HepG2 (cell line): ENCODE measurements around the gene KRTAP9-3.
"Not testable (repeated sequence)": the region's sequence is repeated elsewhere in the genome, so short reads cannot be mapped to it uniquely, and the experiment has no call there.

ENCODE experiments used
- AHDC1 ChIP-seq: sonication (generic); formaldehyde crosslinking; IDR thresholded peaks from 2 replicates; pipeline ENCODE4 v1.5.1; 2020; ENCODE audit warnings: mild to moderate bottlenecking, missing genetic modification reagents, borderline replicate concordance
- ARID3A ChIP-seq: IDR thresholded peaks from 2 replicates; pipeline ENCODE4 v1.6.1; 2012; ENCODE audit warnings: low read depth, low read length, improper control_type of control experiment
- CTCF ChIP-seq: sonication (generic); formaldehyde crosslinking; IDR thresholded peaks from 2 replicates; pipeline ENCODE4 v1.5.0; 2020; ENCODE audit warnings: mild to moderate bottlenecking, missing genetic modification reagents, moderate library complexity
- ELF4 ChIP-seq: sonication (generic); formaldehyde crosslinking; IDR thresholded peaks from 2 replicates; pipeline ENCODE4 v1.5.0; 2020; ENCODE audit warnings: missing genetic modification reagents, mild to moderate bottlenecking, moderate library complexity, borderline replicate concordance
- EP300 ChIP-seq, 3 experiments: sonication (generic) in 1 of 3; formaldehyde crosslinking in 1 of 3; IDR thresholded peaks; 2 replicates each; pipeline versions ENCODE4 v1.5.1 to v1.6.1; 2011 to 2020; ENCODE audit warnings: low read depth in 2 of 3, low read length in 2 of 3, borderline replicate concordance in 1 of 3, improper control_type of control experiment in 1 of 3, mild to moderate bottlenecking in 1 of 3, missing genetic modification reagents in 1 of 3, moderate library complexity in 1 of 3
- EZH2 ChIP-seq: conservative IDR thresholded peaks from 2 replicates; pipeline ENCODE4 v1.6.1; 2012; ENCODE audit warnings: mild to moderate bottlenecking, low read depth, low read length, moderate library complexity
- JUNB ChIP-seq: sonication (generic); formaldehyde crosslinking; IDR thresholded peaks from 2 replicates; pipeline ENCODE4 v1.8.0; 2022; ENCODE audit warnings: missing genetic modification reagents, mild to moderate bottlenecking, borderline replicate concordance
- KDM4B ChIP-seq: sonication (generic); formaldehyde crosslinking; IDR thresholded peaks from 2 replicates; pipeline ENCODE4 v1.4.0; 2020; ENCODE audit warnings: missing genetic modification reagents
- NFYC ChIP-seq: IDR thresholded peaks from 2 replicates; pipeline ENCODE4 v1.6.1; 2016; ENCODE audit warnings: missing genetic modification reagents, missing compliant biosample characterization
- POLR2AphosphoS5 ChIP-seq: IDR thresholded peaks from 2 replicates; pipeline ENCODE4 v1.6.1; 2012; ENCODE audit warnings: low read depth, low read length
- PRDM15 ChIP-seq: sonication (generic); formaldehyde crosslinking; IDR thresholded peaks from 2 replicates; pipeline ENCODE4 v1.4.0; 2020; ENCODE audit warnings: missing genetic modification reagents
- USF2 ChIP-seq, 2 experiments: sonication (generic) in 1 of 2; formaldehyde crosslinking in 1 of 2; IDR thresholded peaks; 2 replicates each; pipeline versions ENCODE4 v1.5.1 to v1.6.1; 2011 to 2020; ENCODE audit warnings: borderline replicate concordance in 1 of 2, low read depth in 1 of 2, low read length in 1 of 2, mild to moderate bottlenecking in 1 of 2, missing genetic modification reagents in 1 of 2, moderate library complexity in 1 of 2
- ZBTB46 ChIP-seq: sonication (generic); formaldehyde crosslinking; IDR thresholded peaks from 2 replicates; pipeline ENCODE4 v1.4.0; 2020; ENCODE audit warnings: mild to moderate bottlenecking, missing genetic modification reagents, borderline replicate concordance
- ZNF317 ChIP-seq: sonication (generic); formaldehyde crosslinking; IDR thresholded peaks from 2 replicates; pipeline ENCODE4 v1.5.0; 2020; ENCODE audit warnings: mild to moderate bottlenecking, missing genetic modification reagents

GRCh38 chr17:41189837-41190318 is 42.4 kb upstream of the KRTAP9-3 start, which contains the start of gene KRTAP9-1:
- TF ChIP-seq CTCF (CRISPR knock-in tag); POLR2AphosphoS5; USF2 (IDR thresholded peaks at IDR 0.05; ENCODE audit: low read depth, low read length); USF2 (CRISPR knock-in tag; IDR thresholded peaks at IDR 0.05; ENCODE audit: borderline replicate concordance); ARID3A; AHDC1; PRDM15 (CRISPR knock-in tag); KDM4B; EP300 (IDR thresholded peaks at IDR 0.05; ENCODE audit: low read depth in 2 of 2, low read length in 2 of 2); EP300 (CRISPR knock-in tag; IDR thresholded peaks at IDR 0.05; ENCODE audit: borderline replicate concordance); NFYC (CRISPR knock-in tag); ELF4 (CRISPR knock-in tag); ZNF317 (CRISPR knock-in tag); JUNB (CRISPR knock-in tag); ZBTB46 (CRISPR knock-in tag); EZH2: not testable (repeated sequence)
